Panc1 (cell line): Measurements from ENCODE around the gene SLC4A11.

ENCODE experiments used
- POLR2AphosphoS5 ChIP-seq: IDR thresholded peaks from 2 replicates; pipeline ENCODE4 v1.6.1; 2012; ENCODE audit warnings: mild to moderate bottlenecking, low read depth, low read length, moderate library complexity
- SIN3A ChIP-seq: IDR thresholded peaks from 2 replicates; pipeline ENCODE4 v1.6.1; 2012; ENCODE audit warnings: low read depth, mild to moderate bottlenecking, low read length, moderate library complexity, borderline replicate concordance; ENCODE audit not compliant: insufficient read depth
- TF ChIP-seq, protein P1 (sequence below): fragments of 450-650 bp; IDR thresholded peaks from 2 replicates; pipeline ENCODE4 v1.5.1; 2017; ENCODE audit warnings: mild to moderate bottlenecking
- TF ChIP-seq, protein P2 (sequence below), 2 experiments: IDR thresholded peaks; 2 replicates each; pipeline ENCODE4 v1.6.1; 2011 to 2012; ENCODE audit warnings: low read depth in 2 of 2, control low read depth in 1 of 2, low read length in 1 of 2, mild to moderate bottlenecking in 1 of 2, moderate library complexity in 1 of 2; ENCODE audit not compliant: insufficient read depth in 1 of 2

DNA sequence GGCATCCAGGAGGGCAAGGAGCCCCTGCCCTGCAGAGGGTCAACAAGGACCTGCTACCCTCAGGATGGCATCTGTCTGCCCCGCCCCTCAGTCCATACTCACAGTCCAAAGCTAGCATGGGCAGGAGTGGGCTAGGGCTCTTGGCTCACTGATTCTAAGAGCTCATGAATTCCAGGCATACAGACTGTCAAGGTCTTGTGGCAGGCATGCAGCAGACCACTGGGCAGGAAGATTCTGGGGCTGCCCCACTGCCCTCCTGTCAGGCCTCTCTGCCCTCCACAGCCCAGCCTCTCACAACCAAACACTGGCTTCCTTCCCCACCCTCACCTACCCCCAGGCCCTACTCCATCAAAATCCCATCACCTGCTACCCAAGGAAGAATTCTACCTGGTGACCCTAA is 5.6 kb upstream of the SLC4A11 start:
- TF ChIP-seq, protein P1, sequence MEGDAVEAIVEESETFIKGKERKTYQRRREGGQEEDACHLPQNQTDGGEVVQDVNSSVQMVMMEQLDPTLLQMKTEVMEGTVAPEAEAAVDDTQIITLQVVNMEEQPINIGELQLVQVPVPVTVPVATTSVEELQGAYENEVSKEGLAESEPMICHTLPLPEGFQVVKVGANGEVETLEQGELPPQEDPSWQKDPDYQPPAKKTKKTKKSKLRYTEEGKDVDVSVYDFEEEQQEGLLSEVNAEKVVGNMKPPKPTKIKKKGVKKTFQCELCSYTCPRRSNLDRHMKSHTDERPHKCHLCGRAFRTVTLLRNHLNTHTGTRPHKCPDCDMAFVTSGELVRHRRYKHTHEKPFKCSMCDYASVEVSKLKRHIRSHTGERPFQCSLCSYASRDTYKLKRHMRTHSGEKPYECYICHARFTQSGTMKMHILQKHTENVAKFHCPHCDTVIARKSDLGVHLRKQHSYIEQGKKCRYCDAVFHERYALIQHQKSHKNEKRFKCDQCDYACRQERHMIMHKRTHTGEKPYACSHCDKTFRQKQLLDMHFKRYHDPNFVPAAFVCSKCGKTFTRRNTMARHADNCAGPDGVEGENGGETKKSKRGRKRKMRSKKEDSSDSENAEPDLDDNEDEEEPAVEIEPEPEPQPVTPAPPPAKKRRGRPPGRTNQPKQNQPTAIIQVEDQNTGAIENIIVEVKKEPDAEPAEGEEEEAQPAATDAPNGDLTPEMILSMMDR: no peak
- TF ChIP-seq SIN3A (no peak), POLR2AphosphoS5 (no peak)
- TF ChIP-seq, protein P2, sequence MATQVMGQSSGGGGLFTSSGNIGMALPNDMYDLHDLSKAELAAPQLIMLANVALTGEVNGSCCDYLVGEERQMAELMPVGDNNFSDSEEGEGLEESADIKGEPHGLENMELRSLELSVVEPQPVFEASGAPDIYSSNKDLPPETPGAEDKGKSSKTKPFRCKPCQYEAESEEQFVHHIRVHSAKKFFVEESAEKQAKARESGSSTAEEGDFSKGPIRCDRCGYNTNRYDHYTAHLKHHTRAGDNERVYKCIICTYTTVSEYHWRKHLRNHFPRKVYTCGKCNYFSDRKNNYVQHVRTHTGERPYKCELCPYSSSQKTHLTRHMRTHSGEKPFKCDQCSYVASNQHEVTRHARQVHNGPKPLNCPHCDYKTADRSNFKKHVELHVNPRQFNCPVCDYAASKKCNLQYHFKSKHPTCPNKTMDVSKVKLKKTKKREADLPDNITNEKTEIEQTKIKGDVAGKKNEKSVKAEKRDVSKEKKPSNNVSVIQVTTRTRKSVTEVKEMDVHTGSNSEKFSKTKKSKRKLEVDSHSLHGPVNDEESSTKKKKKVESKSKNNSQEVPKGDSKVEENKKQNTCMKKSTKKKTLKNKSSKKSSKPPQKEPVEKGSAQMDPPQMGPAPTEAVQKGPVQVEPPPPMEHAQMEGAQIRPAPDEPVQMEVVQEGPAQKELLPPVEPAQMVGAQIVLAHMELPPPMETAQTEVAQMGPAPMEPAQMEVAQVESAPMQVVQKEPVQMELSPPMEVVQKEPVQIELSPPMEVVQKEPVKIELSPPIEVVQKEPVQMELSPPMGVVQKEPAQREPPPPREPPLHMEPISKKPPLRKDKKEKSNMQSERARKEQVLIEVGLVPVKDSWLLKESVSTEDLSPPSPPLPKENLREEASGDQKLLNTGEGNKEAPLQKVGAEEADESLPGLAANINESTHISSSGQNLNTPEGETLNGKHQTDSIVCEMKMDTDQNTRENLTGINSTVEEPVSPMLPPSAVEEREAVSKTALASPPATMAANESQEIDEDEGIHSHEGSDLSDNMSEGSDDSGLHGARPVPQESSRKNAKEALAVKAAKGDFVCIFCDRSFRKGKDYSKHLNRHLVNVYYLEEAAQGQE (IDR thresholded peaks at IDR 0.05; ENCODE audit: insufficient read depth in 1 of 2, low read depth in 2 of 2, low read length in 1 of 2): no peak
